Ascending aorta (tissue), 2 donors: Measurements from ENCODE around the gene SPDYE8. TPM values are rescaled to one million over a fixed set of nuclear protein-coding genes. Genes with fewer than 3 reads are reported as not detected.
"Not testable (repeated sequence)": the region's sequence is repeated elsewhere in the genome, so short reads cannot be mapped to it uniquely, and the experiment has no call there.

Experiments
- DNase-seq, 2 donors: peaks; one replicate each; pipeline ENCODE4 v3.0.0-alpha.2; 2019; ENCODE audit warnings: low spot score in 2 of 2
- H3K27ac ChIP-seq, 2 donors: fragments of 200-600 bp; sonication (generic); one replicate each; pipeline ENCODE4 v1.5.1; 2016 to 2017; ENCODE audit warnings: mild to moderate bottlenecking in 1 of 2
- H3K27me3 ChIP-seq: fragments of 200-600 bp; sonication (generic); one replicate; pipeline ENCODE4 v1.5.1; 2017
- H3K36me3 ChIP-seq, 2 donors: fragments of 200-600 bp; sonication (generic); one replicate each; pipeline ENCODE4 v1.5.1; 2016
- H3K4me1 ChIP-seq, 2 donors: fragments of 200-600 bp; sonication (generic); one replicate each; pipeline ENCODE4 v1.5.1; 2016 to 2017; ENCODE audit warnings: mild to moderate bottlenecking in 1 of 2
- H3K4me3 ChIP-seq, 2 donors: fragments of 200-600 bp; sonication (generic); one replicate each; pipeline ENCODE4 v1.5.1; 2016 to 2017; ENCODE audit warnings: mild to moderate bottlenecking in 1 of 2
- H3K9me3 ChIP-seq, 2 donors: fragments of 200-600 bp; sonication (generic); one replicate each; pipeline ENCODE4 v1.5.1; 2016
- intact Hi-C: fragments of 100-400 bp; cut with DNase I; formaldehyde crosslinking; loops from one replicate; pipeline ENCODE4 v1.15.1; 2023
- total RNA-seq: library from RNA; depleted of rRNA; stranded (reverse); fragments of >200 nt; gene quantifications from one replicate; pipeline ENCODE4 v1.1.0, GENCODE V29; 2016

Gene SPDYE8, protein sequence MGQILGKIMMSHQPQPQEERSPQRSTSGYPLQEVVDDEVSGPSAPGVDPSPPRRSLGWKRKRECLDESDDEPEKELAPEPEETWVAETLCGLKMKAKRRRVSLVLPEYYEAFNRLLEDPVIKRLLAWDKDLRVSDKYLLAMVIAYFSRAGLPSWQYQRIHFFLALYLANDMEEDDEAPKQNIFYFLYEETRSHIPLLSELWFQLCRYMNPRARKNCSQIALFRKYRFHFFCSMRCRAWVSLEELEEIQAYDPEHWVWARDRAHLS
- total RNA-seq = not detected

- H3K36me3 ChIP-seq, H3K4me3 ChIP-seq, DNase-seq, intact Hi-C loops, H3K9me3 ChIP-seq, H3K4me1 ChIP-seq, H3K27ac ChIP-seq, H3K27me3 ChIP-seq: not testable (repeated sequence)
These were observed at the start of gene SPDYE8 for GRCh38 chr7:73029666-73030065. TSS of gene SPDYE8 (minus strand) at chr7:73029766. CDS start at chr7:73027966, 1,800 bp downstream.

DNA sequence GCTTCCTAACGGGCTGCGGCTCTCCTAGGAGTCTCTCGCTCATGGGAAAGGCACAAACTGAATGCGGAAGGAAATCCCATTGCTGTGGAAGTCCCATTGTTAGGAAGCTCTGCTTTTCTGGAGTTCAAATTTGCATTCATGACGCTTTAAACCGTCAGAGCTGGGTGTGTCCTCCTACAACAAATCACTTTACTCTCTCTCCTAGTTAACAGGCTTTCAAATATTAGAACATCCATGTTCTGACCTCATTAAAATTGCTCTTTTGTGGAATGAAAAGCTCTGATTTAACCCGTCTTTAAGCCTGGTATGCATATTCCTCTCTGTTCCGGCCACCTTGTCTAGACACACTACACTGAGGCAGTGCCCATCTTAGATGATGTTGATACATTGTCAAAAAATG is 28.2 kb upstream of the SPDYE8 start, which contains the start of gene SPDYE11:
SPDYE11 (minus strand) TSS at position 101 of the 400 bp plus-strand sequence. CDS start 1,800 bp downstream, outside the sequence.
- H3K36me3 ChIP-seq, DNase-seq, H3K27ac ChIP-seq, H3K9me3 ChIP-seq, H3K27me3 ChIP-seq, intact Hi-C loops, H3K4me1 ChIP-seq, H3K4me3 ChIP-seq: not testable (repeated sequence)

DNA sequence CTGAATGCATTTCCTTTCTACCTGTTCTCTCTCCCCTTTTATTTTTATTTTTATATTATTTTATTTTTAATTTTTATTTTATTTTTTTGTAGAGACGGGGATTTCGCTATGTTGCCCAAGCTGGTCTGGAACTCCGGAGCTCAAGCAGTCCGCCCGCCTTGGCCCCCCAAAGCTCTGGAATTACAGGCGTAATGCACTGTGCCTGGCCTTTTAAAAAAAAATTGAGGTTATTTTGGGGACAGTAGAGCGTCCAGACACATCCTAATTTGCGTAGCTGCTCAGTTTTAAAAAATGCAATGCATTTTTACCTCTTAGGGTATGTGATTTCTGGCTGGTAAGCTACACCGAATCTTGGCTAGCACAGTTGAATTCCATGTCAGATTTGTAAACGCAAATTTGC is 23.1 kb downstream of the SPDYE8 start:
- H3K4me1 ChIP-seq, H3K27ac ChIP-seq, H3K36me3 ChIP-seq, H3K9me3 ChIP-seq, intact Hi-C loops, H3K27me3 ChIP-seq: not testable (repeated sequence)
- peak overlapping the region in 1 of 2 donors; percentile 72 for H3K4me3 ChIP-seq
- peak in 1 of 2 donors; percentile 65 for DNase-seq

- peak overlapping the region; percentile 77 to 81 for H3K27ac ChIP-seq
- peak overlapping the region; percentile 55 to 72 for H3K4me3 ChIP-seq
- H3K4me1 ChIP-seq, H3K9me3 ChIP-seq, H3K36me3 ChIP-seq, intact Hi-C loops, H3K27me3 ChIP-seq: not testable (repeated sequence)
- DNase-seq = peak; percentile 54 to 94
These were observed 23.7 kb downstream of the SPDYE8 start for GRCh38 chr7:73005693-73006447.

- H3K4me1 ChIP-seq, H3K36me3 ChIP-seq, H3K27me3 ChIP-seq, H3K9me3 ChIP-seq, intact Hi-C loops: not testable (repeated sequence)
- peak overlapping the region; percentile 77 to 81 for H3K27ac ChIP-seq
- peak; percentile 9 to 87 for DNase-seq
- H3K4me3 ChIP-seq = peak overlapping the region; percentile 55 to 72
These were observed 24.2 kb downstream of the SPDYE8 start for GRCh38 chr7:73005356-73005692.

GRCh38 chr7:72997887-72998468 is 31.6 kb downstream of the SPDYE8 start:
- H3K9me3 ChIP-seq, H3K4me1 ChIP-seq, DNase-seq, H3K4me3 ChIP-seq, intact Hi-C loops, H3K36me3 ChIP-seq, H3K27me3 ChIP-seq, H3K27ac ChIP-seq: not testable (repeated sequence)

DNA sequence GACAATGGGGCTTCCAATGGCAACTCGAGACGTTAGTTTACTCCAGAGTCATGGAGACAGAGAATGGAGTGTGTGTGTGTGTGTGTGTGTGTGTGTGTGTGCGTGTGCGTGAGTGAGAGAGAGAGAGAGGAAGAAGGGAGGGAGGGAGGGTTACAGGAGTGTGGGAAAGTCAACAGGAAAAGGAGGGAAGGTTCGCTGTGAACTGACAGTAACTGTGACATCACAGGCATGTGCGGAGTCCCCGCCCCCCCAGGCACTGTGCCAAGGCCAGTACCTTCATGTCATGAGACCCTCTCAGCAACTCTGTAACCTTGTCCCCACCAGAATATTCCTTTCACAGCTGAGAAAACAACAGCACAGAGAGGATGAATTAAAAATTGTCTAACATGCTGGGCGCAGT is 32.1 kb downstream of the SPDYE8 start:
- H3K36me3 ChIP-seq, H3K4me3 ChIP-seq, H3K27ac ChIP-seq, H3K9me3 ChIP-seq, DNase-seq, H3K4me1 ChIP-seq, intact Hi-C loops, H3K27me3 ChIP-seq: not testable (repeated sequence)

DNA sequence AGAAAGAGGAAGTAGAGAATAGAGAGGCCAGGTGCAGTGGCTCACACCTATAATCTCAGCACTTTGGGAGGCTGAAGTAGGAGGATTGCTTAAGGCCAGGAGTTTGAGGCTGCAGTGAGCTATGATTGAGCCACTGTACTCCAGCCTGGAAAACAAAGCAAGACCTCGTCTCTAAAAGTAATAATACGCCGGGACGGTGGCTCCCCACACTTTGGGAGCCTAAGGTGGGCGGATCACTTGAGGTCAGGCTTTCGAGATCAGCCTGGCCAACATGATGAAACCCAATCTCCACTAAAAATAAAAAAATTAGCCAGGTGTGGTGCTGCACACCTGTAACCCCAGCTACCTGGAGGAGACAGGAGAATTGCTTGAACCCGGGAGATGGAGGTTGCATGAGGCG is 34.1 kb downstream of the SPDYE8 start:
- H3K9me3 ChIP-seq, H3K27me3 ChIP-seq, H3K36me3 ChIP-seq, H3K4me1 ChIP-seq, H3K4me3 ChIP-seq, H3K27ac ChIP-seq, intact Hi-C loops: not testable (repeated sequence)
- peak in 1 of 2 donors; percentile 51 for DNase-seq

DNA sequence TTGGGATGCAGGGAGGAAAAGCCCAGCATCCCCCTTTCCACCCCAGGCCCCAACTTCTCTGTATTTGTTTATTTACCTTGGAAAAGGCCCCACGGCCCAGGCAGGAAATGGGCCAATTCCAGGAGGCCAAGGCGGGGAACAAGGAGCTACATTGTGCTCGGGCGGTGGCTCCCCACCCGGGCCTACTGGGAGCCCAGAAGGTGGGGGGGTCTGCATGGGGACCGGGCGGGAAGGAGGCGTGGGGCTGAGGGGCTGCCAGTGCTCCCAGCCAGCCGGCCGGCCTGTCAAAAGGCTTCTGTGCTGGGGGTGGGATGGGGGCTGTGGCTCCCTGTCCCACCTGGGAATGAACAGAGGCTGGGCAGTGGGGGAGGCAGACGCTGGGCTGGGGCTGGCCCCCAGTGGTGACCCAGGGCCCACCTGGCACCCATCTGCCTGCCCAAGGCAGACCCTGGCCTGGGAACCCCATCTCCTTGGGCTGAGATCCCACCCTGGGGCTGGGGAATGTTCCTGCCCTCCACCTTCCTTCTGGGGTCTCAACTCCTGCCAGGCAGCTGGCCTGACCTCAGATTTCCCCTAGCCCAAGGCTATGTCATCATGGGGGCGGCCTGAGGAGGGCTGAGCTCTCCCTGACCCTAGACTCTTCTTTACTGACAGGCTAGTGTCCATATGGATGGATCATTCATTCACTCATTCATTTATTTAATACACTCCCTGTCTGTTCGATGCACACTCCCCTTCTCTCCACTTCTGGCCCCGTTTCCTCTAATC is 39.2 kb downstream of the SPDYE8 start:
- H3K4me1 ChIP-seq, H3K27me3 ChIP-seq, intact Hi-C loops, H3K36me3 ChIP-seq, H3K9me3 ChIP-seq, H3K4me3 ChIP-seq: not testable (repeated sequence)
- H3K27ac ChIP-seq = peak overlapping the region in 1 of 2 donors; percentile 40
- DNase-seq = peak in 1 of 2 donors; percentile 58

GRCh38 chr7:72982084-72982483 is 47.5 kb downstream of the SPDYE8 start:
- intact Hi-C loops, H3K27ac ChIP-seq, H3K9me3 ChIP-seq, H3K4me3 ChIP-seq, DNase-seq, H3K27me3 ChIP-seq, H3K36me3 ChIP-seq, H3K4me1 ChIP-seq: not testable (repeated sequence)

GRCh38 chr7:72980382-72980781 is 49.2 kb downstream of the SPDYE8 start:
- H3K4me1 ChIP-seq, H3K9me3 ChIP-seq, H3K27ac ChIP-seq, H3K4me3 ChIP-seq, intact Hi-C loops, H3K36me3 ChIP-seq, DNase-seq, H3K27me3 ChIP-seq: not testable (repeated sequence)

DNA sequence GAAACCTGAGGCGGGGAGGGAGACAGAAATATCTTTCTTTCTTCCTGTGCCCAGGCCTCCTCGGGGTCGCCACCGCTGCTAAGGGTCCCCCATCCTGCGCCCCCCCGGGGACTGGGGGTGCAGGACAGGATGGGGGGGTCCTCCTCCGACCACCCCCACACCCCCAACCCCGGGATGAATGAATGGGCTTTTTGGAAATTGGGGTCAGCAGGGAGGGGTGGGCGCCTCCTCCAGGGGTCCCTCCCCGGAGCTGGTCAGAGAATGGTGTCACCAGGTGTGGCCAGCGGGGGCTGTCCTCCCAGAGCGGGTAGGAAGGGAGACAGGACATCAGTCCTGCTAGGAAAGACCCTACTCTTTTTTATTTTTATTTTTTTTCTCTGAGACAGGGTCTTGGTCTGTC is 53.1 kb downstream of the SPDYE8 start:
- H3K27ac ChIP-seq, H3K36me3 ChIP-seq, H3K4me1 ChIP-seq, DNase-seq, intact Hi-C loops, H3K27me3 ChIP-seq, H3K4me3 ChIP-seq, H3K9me3 ChIP-seq: not testable (repeated sequence)

- peak in 1 of 2 donors; percentile 54 for DNase-seq
- H3K27ac ChIP-seq, H3K4me1 ChIP-seq, H3K4me3 ChIP-seq, H3K27me3 ChIP-seq, intact Hi-C loops, H3K36me3 ChIP-seq, H3K9me3 ChIP-seq: not testable (repeated sequence)
These were observed 53.8 kb downstream of the SPDYE8 start for GRCh38 chr7:72975656-72976286.
